NCI-H1436 treated with DMSO at 0.1 percent for 48 hours (cell line): ENCODE data around the gene TPSG1.
"Not testable (repeated sequence)": the region's sequence is repeated elsewhere in the genome, so short reads cannot be mapped to it uniquely, and the experiment has no call there.

Experiments used
- DNase-seq: peaks from one replicate; lab custom pipeline; 2025; lab: John Stamatoyannopoulos, UW

The TPSG1 gene

DNA sequence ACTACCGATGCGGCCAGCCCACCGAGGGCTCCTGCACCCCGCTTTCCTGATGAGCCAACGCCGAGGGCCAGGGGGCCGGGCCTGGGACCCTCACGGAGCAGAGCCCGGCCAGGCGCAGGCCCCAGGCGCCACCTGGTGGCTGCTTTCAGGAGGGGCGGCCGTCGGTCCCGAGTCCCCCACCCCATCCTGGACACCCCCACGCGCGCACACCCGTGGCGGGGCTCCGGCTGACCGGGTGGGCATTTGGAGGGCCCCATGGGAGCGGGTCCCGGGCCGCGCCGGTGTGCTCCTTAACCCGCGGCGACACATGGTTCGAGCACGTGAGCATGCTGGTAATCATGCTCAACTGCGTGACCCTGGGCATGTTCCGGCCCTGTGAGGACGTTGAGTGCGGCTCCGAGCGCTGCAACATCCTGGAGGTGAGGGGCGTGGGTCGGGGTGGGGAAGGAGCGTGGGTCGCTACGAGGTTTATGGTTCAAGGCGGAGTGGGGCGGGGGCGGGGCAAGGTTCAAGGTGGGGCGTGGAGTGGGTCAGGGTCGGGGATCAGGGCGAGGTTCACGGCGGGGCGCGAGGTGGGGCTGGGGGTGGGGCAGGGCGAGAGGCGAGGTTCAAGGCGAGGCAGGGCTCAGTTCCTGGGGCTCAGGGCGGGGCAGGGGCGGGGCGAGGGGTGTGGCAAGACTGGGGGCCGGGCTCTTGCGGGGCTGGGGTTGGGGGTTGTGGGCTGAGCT is 30.2 kb downstream of the TPSG1 start:
- DNase-seq, result no peak

GRCh38 chr16:1193825-1194581 is 31.1 kb downstream of the TPSG1 start:
- no peak for DNase-seq

DNA sequence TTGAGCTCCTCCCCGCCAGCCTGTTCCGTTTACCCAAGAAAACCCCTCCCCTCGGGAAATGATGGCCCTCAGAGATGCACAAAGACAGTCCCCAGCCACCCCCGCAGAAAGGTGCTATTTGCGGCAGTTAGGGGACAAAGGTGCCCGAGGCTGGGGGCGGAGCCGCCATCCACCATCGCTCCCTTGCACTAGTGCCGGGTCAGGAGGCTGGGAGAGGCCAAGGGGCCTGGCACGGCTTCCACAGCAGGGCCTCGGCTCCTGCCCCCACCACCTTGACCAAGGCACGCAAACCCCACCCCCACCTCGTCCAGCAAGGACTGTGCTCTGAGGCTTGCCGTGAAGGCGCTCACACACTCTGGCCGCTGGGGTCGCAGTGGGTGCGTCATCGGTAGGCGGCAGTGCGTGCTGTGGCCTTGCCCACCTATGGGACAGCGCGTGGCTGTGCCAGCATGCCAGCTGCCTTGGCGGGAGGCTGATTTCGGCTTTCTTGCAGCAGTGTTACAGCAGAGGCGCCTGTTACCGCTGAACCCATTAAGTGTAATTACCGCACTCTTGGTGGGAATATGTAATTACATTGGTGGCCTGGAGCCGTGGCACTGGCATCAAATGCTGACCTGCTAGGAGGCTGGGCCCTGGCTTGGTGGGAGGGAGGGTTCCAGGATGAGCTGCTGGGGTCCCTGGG is 31.8 kb downstream of the TPSG1 start:
- DNase-seq, result peak; percentile 66

- DNase-seq, result no peak
Measured at GRCh38 chr16:1192384-1193073, 32.5 kb downstream of the TPSG1 start.

- not testable (repeated sequence) for DNase-seq
Measured at GRCh38 chr16:1190789-1191188, 34.3 kb downstream of the TPSG1 start.

- no peak for DNase-seq
Measured at GRCh38 chr16:1189455-1189854, 35.6 kb downstream of the TPSG1 start.

DNA sequence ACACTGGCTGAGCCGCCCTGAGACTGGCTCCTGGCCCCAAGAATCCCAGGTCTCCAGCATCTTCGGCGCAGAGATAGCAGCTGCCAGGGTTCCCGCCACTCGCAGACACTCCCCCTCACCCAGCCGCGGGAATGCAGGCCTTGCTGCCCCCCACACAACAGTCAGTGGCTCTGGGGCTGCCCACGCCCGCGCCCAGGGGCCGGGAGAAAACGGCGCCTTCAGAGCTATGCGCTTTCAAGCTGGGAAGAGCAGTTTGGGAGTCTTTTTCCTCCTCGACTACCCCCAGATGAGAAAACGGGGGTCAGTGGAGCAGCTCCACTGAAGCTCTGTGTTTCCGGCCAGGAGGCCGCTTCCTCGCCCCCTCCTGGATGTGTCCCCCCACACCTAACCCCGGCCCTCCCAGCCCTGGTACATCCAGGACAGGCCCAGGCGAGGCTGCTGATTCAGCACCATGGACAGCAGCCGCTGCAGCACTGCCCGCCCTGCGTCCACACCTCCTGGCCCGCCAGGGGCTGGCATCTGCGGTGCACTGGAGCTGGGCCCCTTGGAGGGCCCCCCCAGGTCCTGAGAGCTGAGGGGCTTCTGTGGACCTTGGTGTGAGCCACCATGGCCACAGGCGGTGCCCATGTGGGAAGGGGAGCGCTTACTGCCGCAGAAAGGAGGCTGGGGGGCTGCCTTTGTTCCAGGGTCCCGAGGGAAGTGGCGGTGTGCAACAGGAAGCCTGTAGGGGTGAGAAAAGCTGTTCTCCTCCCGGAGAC is 36.5 kb downstream of the TPSG1 start:
- DNase-seq, result no peak

- DNase-seq, result not testable (repeated sequence)
Measured at GRCh38 chr16:1185460-1186207, 39.4 kb downstream of the TPSG1 start.

DNA sequence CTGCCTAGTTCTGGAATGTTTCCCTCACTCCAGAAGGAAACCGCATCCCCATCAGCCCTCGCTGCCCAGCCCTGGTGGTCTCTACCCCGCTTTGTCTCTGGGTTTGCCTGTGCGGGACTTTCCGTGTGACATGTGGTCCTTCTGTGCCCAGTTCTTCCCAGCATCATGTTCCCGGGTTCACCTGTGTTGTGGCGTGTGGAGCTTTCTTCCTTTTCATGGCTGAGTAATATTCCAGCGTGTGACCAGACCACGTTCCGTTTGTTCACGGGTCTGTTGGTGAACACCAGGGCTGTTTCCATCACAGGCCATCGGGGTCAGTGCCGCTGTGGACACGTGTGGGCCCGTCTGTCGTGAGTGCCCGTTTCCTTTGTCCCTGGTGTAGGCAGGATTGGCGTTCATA is 40.1 kb downstream of the TPSG1 start:
- DNase-seq, result no peak

DNA sequence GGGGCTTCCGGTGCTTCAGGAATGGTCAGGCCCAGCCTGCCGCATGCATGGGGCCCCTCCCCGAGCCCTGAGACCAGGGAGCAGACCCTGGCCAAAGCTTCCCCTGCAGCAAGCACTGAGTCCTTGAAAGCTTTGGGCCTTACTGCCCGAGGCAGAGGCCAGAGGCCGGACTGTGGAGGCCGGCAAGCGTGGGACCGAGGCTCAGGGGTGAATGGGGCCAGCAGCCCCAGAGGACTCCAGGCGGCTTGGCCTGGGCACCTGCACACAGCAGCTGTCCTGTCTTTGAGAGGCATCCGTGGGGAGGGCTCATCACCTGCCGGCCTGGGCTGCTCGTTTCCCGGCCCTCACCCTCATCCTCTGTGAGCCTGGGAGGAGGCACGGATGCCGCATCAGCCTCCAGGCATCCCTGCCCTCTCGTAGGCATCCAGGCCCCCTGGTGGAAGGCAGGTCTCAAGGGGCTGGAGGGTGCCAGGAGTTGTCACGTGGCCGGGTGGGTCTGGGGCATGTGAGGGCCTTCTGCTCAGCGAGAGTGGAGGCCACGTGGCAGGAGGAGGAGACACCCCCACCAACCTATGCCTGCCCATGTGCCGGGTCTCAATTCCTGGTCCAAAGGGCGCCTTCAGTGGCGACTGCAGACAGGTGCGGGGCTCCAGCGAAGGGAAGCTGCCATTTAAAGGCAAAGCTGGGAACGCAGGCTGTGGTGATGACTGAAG is 40.8 kb downstream of the TPSG1 start:
- peak; percentile 48 for DNase-seq

- DNase-seq, result peak; percentile 12
Measured at GRCh38 chr16:1182950-1183907, 41.8 kb downstream of the TPSG1 start.

DNA sequence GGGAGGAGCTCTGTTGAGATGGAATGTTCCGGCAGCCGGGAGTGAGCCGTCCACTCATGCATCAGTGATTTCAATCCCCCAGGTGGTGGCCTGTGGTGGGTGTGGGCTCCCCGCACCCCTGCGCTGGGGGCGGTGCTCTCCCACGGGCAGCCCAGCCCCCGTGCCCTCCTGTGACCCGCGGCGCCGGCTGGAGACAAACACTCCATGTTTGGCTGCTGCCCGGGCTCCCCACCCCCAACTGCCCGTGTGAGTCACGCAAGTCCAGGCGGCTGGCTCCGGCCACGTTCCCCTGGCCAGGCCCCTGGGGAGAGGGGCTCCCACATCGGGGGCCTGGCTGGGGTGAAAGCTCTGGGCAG is 42.8 kb downstream of the TPSG1 start:
- DNase-seq, result no peak

GRCh38 chr16:1181404-1182315 is 43.4 kb downstream of the TPSG1 start:
- no peak for DNase-seq

- no peak for DNase-seq
Measured at GRCh38 chr16:1180549-1181403, 44.3 kb downstream of the TPSG1 start.

- no peak for DNase-seq
Measured at GRCh38 chr16:1178295-1178910, 46.7 kb downstream of the TPSG1 start.

GRCh38 chr16:1177750-1178149 is 47.3 kb downstream of the TPSG1 start:
- DNase-seq, result no peak

GRCh38 chr16:1177053-1177452 is 48.0 kb downstream of the TPSG1 start:
- no peak for DNase-seq
